NCI-H1092 treated with DMSO at 0.1 percent for 48 hours (cell line): ENCODE measurements around the gene IPO5.

Source experiments
- DNase-seq: peaks from one replicate; lab custom pipeline; 2025; lab: John Stamatoyannopoulos, UW

Gene IPO5

DNA sequence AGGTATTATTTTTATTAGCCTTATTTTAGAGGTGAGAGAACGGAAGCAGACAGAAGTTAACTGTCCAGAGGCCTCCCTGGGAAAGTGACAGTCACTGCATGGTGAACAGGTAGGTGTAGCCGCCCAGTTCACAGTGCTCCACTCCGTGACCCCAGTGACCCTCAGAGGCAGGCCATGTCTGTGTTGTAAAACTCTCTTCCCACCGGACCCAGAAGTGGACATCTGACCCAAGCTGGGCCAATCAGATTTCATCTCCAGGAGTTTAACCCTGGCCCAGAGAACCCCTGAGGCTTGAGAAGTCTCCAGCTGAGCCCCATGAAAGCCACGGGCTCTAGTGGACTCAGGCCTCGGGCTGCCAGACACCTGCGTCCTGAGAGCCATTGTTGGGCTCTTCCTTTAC lies 105.8 kb downstream of the IPO5 start:
- no peak for DNase-seq

GRCh38 chr13:98060282-98060681 lies 106.8 kb downstream of the IPO5 start:
- no peak for DNase-seq

- DNase-seq = no peak
Measured at GRCh38 chr13:98065468-98065867, 112.0 kb downstream of the IPO5 start.

GRCh38 chr13:98066636-98067035 lies 113.2 kb downstream of the IPO5 start:
- DNase-seq = no peak

GRCh38 chr13:98068521-98068920 lies 115.0 kb downstream of the IPO5 start:
- no peak for DNase-seq

GRCh38 chr13:98069985-98070384 lies 116.5 kb downstream of the IPO5 start:
- no peak for DNase-seq

DNA sequence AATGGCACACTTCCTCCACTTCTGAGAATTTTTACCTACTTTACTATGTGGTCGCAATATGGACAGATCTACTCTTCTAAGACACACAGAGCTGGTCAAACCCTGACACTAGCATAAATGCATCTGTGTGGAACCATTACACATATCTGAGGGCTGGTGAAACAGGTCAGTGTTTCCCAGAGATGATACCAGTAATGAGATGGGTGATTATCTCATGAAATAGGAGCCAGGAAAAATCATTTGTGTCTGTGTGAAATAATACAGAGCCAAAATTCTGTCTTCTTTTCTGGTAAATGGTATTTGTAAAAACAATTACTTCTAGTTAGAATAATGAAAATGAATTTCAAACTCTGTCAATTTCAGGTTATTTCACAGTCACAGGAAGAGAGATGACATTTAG lies 117.8 kb downstream of the IPO5 start:
- no peak for DNase-seq

DNA sequence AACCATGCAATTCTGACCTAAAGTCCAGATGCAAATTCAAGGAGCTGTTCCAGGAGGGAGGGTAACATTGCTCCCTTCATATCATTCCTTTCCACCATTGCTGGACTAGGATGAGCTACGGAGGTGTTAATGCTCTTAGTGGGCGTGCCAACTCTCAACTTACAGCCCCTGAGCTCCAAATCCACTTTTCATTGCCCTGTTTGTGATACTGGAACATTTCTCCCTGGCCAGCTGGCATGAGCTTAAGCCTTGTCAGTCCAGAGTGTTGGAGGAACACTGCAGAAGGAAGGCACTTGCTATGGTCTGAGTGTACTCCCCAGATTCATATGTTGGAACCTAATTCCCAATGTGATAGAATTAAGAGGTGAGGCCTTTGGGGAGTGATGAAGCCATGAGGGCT lies 119.0 kb downstream of the IPO5 start:
- DNase-seq = no peak
